Dendritic cell treated with granulocyte-macrophage colony-stimulating factor and Interleukin-4, amounts not matched to agents 40 ng/mL and 50 ng/mL, for 4 days (primary cell): ENCODE data around the gene PRKG1.

Experiments
- H3K27ac Mint-ChIP-seq: one replicate; pipeline ENCODE4 v1.8.0; 2022; ENCODE audit warnings: mild to moderate bottlenecking, mixed read lengths
- H3K27me3 Mint-ChIP-seq: one replicate; pipeline ENCODE4 v1.8.0; 2022; ENCODE audit warnings: mild to moderate bottlenecking, mixed read lengths
- H3K36me3 Mint-ChIP-seq: one replicate; pipeline ENCODE4 v1.8.0; 2022; ENCODE audit warnings: low read depth, mixed read lengths
- H3K4me1 Mint-ChIP-seq: one replicate; pipeline ENCODE4 v1.8.0; 2022; ENCODE audit warnings: low read depth, mixed read lengths
- H3K4me3 Mint-ChIP-seq: one replicate; pipeline ENCODE4 v1.8.0; 2022; ENCODE audit warnings: mild to moderate bottlenecking, moderate library complexity, mixed read lengths
- H3K9me3 Mint-ChIP-seq: one replicate; pipeline ENCODE4 v1.8.0; 2022; ENCODE audit warnings: mixed read lengths
- intact Hi-C: fragments of 100-400 bp; cut with micrococcal nuclease; formaldehyde crosslinking; loops from one replicate; pipeline ENCODE4 v1.15.0; 2022

The PRKG1 gene

DNA sequence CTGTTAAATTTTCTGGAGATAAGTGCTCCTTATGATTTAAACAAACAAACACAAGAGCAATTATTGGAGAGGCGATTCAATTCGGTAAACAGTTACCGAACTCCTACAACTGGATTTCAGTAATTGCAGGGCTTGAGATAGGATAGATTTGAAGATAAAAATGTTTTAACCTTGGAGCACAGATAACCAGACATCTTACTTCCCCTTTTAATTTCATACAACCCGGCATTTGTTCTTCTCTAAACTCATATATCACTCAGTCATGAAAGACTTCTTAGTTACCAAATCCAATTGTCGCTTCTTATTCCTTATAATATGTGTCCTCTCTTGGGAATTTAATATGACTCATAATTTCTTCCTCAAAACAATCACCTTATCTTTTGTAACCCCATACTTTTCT lies 861.1 kb downstream of the PRKG1 start:
- Mint-ChIP-seq H3K27me3 (peaks cover 3% of the 10 kb centered on the region), H3K4me1 (no peaks in the 10 kb centered on the region), H3K4me3 (no peak overlapping the region)

DNA sequence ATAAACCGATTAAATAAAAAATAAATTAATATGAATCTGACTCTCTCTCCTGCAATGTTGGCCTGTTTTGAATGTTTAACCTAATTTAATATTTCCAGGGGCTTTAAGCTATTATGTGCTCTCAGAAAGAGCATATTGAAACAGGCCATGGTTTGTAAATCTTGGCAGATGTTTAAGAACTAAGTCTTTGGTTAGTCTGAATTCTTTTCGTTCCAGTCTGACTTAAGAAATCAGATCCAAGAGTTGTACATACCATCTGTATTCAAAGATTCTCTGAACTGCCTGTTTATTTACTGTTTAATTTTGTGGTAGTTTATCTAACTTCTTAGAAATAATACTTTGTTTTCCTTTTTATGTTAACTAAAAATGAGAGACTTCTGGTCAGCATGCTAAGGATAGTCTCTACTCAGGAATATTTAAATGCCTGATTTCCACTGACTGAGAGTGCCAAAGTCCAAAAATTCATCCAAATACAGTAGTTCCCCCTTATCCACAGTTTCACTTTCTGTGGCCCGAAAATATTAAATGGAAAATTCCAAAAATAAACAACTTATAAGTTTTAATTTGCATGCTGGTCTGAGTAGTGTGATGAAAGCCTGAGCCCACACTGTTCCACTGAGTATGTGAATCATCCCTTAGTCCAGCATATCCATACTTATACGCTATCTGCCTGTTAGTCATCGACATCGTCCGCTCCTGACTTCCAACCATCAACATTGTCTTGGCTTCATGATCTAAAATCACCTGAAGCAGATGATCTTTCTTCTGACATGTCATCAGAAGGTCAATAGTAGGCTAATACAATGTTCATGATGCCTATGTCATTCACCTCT lies 863.2 kb downstream of the PRKG1 start:
- Mint-ChIP-seq H3K9me3 (no peaks in the 10 kb centered on the region), H3K4me1 (no peaks in the 10 kb centered on the region), H3K27ac (no peak overlapping the region), H3K27me3 (peaks cover 3% of the 10 kb centered on the region), H3K4me3 (no peak overlapping the region), H3K36me3 (no peaks in the 10 kb centered on the region)
- intact Hi-C loops = no loop called here

More for the DNA sequence above, 861.1 kb downstream of the PRKG1 start:
- H3K36me3 Mint-ChIP-seq = no peaks in the 10 kb centered on the region
- intact Hi-C loops = no loop called here
- H3K27ac Mint-ChIP-seq = no peak overlapping the region
- no peaks in the 10 kb centered on the region for H3K9me3 Mint-ChIP-seq

DNA sequence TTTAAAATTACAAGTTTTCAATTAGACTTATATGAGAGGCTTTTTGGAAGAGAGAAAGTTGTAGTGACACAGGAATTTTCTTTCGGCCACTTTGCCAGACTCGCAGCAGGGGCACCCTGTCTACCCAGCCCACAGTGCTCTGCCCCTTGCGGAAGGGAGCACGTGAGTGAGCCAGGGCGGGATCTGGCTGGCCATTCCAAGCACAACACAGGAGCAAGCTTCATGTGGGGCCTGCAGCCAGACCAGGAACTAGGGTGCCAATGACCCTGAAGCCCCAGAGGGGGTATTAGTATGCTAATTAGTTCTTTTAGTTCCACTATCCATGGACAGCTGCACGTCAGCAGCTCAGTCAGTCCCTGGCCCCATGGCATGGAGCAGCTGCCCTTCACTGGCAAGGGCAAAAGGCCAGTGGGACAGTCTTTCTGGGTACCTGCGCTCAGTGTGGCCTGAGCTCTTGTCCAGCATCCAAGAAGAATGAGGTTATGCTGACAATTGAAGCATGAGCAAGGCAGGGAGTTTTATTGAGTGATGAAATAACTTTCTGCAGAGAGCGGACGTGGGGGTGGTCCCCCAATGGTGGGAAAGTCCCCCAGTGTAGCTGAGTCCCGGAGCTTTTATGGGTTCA lies 876.2 kb downstream of the PRKG1 start:
- Mint-ChIP-seq H3K9me3 (peaks cover 22% of the 10 kb centered on the region), H3K27ac (no peak overlapping the region), H3K4me3 (no peak overlapping the region), H3K27me3 (no peaks in the 10 kb centered on the region), H3K36me3 (no peaks in the 10 kb centered on the region), H3K4me1 (no peaks in the 10 kb centered on the region)
- intact Hi-C loops = no loop called here

DNA sequence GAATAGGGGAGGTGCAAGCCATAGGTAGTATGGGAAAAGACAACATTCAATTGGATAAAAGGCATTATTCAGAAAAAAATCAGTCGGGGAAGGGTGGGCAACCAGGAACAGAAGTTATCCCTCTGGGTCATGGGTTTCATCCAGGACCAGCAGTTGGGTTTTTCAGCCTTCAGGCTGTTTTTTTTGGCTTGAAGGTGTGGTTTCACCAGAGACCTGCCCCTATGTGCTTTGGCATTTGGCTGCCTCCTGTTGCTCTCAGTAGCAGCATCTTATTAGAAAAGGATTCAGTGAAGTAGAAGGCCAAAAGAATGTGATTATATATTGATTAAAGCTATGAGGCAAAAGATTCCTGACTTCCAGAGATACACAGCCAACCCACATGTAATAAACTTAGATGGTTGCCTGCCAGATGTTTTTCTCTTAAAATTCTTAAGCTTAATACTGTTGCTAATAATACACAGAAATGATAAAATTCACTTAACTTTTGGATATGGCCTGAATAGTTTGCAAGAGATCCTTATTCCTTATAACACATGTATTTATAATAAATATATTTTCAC lies 876.8 kb downstream of the PRKG1 start:
- no peaks in the 10 kb centered on the region for H3K27me3 Mint-ChIP-seq
- no peaks in the 10 kb centered on the region for H3K4me1 Mint-ChIP-seq
- H3K36me3 Mint-ChIP-seq = no peaks in the 10 kb centered on the region
- no peak overlapping the region for H3K27ac Mint-ChIP-seq
- no peak overlapping the region for H3K4me3 Mint-ChIP-seq
- intact Hi-C loops = no loop called here
- peaks cover 17% of the 10 kb centered on the region for H3K9me3 Mint-ChIP-seq

DNA sequence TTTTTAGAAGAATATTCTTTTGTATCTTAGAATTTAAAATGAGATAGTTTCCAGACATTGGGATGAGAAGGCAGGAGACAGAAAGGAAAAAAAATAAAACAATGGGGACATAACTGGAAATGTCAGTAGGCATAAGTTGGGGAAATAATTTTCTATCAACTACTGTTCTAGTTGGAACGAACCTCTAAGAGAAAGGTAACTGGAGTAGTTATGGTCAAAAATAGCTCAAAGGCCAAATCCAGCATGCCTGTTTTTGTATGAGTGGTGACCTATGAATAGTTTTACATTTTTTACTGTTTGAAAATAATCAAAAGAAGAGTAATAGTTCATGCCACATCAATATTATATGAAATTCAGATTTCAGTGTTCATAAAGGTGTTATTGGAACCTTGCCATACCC lies 877.3 kb downstream of the PRKG1 start:
- intact Hi-C loops = no loop called here
- no peaks in the 10 kb centered on the region for H3K27me3 Mint-ChIP-seq
- no peaks in the 10 kb centered on the region for H3K36me3 Mint-ChIP-seq
- no peak overlapping the region for H3K4me3 Mint-ChIP-seq
- H3K4me1 Mint-ChIP-seq = no peaks in the 10 kb centered on the region
- H3K9me3 Mint-ChIP-seq = peaks cover 12% of the 10 kb centered on the region
- H3K27ac Mint-ChIP-seq = no peak overlapping the region

DNA sequence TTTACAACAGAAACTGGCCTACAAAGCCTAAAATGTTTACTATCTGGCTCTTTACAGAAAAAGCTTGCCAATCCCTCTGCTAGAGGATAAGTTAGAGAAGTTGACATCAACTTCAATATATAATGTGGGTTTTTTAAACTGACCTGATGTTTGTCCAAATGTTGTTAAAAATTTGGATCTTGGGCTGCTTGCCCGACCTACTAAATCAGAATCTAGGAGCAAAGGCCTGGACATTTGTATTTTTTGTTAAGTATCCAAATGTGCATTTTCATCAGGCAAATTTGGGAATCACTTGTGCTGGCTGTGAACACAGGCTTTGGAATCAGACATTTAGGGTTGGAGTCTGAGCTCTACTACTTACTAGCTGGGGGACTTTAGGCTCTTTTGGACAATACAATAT lies 877.8 kb downstream of the PRKG1 start:
- H3K4me3 Mint-ChIP-seq = no peak overlapping the region
- no peaks in the 10 kb centered on the region for H3K4me1 Mint-ChIP-seq
- no peaks in the 10 kb centered on the region for H3K36me3 Mint-ChIP-seq
- H3K27ac Mint-ChIP-seq = no peak overlapping the region
- intact Hi-C loops = no loop called here
- peaks cover 8% of the 10 kb centered on the region for H3K9me3 Mint-ChIP-seq
- no peaks in the 10 kb centered on the region for H3K27me3 Mint-ChIP-seq

DNA sequence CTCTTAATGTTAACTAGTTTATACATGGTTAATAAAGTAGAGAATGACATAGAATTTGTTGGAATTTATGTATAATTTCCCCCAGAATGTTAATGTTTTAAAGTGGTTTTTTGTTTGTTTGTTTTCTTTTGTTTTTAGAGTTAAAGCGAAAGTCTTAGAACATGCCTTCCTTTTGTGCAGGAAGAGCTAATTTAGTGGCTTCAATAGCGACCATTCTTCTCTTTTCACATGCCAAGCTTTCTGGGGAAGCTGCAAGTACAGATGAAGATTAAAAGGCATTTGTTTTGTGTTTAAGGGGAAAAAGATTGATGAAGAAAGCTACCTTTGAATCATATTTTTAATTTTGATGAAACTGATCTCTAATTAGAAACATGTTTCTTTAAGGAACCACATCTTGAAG lies 881.4 kb downstream of the PRKG1 start:
- H3K27ac Mint-ChIP-seq = no peak overlapping the region
- no peaks in the 10 kb centered on the region for H3K4me1 Mint-ChIP-seq
- H3K27me3 Mint-ChIP-seq = no peaks in the 10 kb centered on the region
- intact Hi-C loops = loop anchor here (5.0 kb wide), 1 partner anchor 948 kb away; no protein-coding TSS in a partner anchor
- H3K4me3 Mint-ChIP-seq = no peak overlapping the region
- no peaks in the 10 kb centered on the region for H3K9me3 Mint-ChIP-seq
- no peaks in the 10 kb centered on the region for H3K36me3 Mint-ChIP-seq

DNA sequence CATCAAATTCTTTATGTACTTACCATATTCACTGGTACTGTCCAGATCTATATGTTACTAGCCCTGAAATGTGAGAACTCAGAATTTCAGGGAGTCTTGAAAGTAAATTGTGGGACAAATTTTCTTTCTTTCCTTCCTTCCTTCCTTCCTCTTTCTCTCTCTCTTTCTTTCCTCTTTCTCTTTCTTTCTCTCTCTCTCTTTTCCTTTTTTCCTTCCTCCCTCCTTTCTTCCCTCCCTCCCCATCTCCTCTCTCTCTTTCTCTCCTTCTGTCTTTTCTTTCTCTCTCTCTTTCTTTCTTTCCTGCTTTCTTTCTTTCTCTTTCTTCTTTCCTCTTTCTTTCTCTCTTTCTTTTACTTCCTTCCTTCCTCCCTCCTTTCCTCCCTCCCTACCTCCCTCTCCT lies 882.5 kb downstream of the PRKG1 start:
- intact Hi-C loops = loop anchor here (5.0 kb wide), 1 partner anchor 950 kb away; no protein-coding TSS in a partner anchor
- no peak overlapping the region for H3K4me3 Mint-ChIP-seq
- H3K27me3 Mint-ChIP-seq = no peaks in the 10 kb centered on the region
- H3K27ac Mint-ChIP-seq = no peak overlapping the region
- no peaks in the 10 kb centered on the region for H3K9me3 Mint-ChIP-seq
- H3K4me1 Mint-ChIP-seq = no peaks in the 10 kb centered on the region
- H3K36me3 Mint-ChIP-seq = no peaks in the 10 kb centered on the region

DNA sequence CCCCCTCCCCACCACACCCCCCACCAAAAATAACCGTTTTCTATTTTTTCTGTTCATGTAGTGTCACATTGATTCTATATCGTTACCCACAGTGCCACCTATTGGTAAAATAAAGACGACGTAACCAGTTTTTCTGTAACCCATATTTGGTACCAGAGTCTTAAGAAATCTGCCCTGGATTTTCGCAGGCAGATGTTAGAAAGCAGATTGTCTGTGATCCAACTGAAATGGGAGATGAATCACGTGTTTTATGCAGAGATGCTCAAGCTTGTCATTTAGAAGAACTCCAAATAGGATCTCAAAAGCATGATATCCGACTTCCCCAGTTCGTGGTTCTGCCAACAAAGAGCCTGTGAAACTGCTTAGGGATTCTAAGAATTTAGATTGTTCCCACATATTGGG lies 886.2 kb downstream of the PRKG1 start:
- intact Hi-C loops = loop anchor here (1.0 to 2.0 kb wide), 2 partner anchors 571 to 898 kb away; no protein-coding TSS in a partner anchor
- Mint-ChIP-seq H3K36me3 (no peaks in the 10 kb centered on the region), H3K4me3 (no peak overlapping the region)

DNA sequence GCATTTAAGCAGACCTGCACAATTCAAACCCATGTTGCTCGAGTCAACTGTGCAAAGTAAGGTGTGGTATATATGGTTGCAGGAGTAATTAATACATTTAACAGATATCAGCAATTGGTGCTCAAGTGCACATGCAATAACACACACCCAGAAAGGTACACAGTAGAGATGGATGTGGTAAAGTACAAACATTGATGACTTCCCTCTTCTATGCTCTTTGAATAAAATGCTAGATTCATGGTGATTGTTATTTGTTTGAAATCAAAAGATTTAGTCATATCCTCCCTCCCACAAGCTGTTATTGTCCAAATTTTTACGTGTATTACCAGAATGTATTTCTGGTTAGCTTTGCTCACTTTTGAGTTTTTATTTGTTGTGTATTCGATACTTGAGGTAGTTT lies 887.1 kb downstream of the PRKG1 start:
- no peaks in the 10 kb centered on the region for H3K27me3 Mint-ChIP-seq
- no peak overlapping the region for H3K4me3 Mint-ChIP-seq
- intact Hi-C loops = loop anchor here (2.0 kb wide), 1 partner anchor 899 kb away; no protein-coding TSS in a partner anchor
- no peaks in the 10 kb centered on the region for H3K4me1 Mint-ChIP-seq
- H3K27ac Mint-ChIP-seq = no peak overlapping the region
- no peaks in the 10 kb centered on the region for H3K36me3 Mint-ChIP-seq
- no peaks in the 10 kb centered on the region for H3K9me3 Mint-ChIP-seq

More for the DNA sequence above, 886.2 kb downstream of the PRKG1 start:
- H3K4me1 Mint-ChIP-seq = no peaks in the 10 kb centered on the region
- H3K27ac Mint-ChIP-seq = no peak overlapping the region
- no peaks in the 10 kb centered on the region for H3K27me3 Mint-ChIP-seq
- no peaks in the 10 kb centered on the region for H3K9me3 Mint-ChIP-seq

DNA sequence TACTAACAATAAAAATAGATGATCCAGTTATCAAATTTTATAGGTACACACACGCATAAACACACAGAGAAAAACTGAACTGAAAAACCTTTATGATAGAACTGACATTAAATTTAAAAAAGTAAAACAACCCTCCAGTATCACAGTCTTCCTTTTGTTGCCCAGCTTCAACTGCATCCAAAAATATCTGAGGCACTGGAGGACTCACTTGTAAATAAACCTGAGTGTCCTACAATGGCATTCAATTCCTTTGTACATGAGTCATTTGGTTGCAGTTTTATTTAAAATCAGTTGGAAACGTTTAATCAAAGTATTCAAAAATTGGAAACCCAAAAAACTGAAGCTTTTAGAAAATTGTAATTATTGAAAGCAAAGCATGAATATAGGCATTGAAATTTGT lies 890.3 kb downstream of the PRKG1 start:
- H3K27ac Mint-ChIP-seq = no peak overlapping the region
- no peaks in the 10 kb centered on the region for H3K4me1 Mint-ChIP-seq
- intact Hi-C loops = no loop called here
- H3K9me3 Mint-ChIP-seq = no peaks in the 10 kb centered on the region
- no peaks in the 10 kb centered on the region for H3K36me3 Mint-ChIP-seq
- H3K4me3 Mint-ChIP-seq = no peak overlapping the region
- no peaks in the 10 kb centered on the region for H3K27me3 Mint-ChIP-seq

DNA sequence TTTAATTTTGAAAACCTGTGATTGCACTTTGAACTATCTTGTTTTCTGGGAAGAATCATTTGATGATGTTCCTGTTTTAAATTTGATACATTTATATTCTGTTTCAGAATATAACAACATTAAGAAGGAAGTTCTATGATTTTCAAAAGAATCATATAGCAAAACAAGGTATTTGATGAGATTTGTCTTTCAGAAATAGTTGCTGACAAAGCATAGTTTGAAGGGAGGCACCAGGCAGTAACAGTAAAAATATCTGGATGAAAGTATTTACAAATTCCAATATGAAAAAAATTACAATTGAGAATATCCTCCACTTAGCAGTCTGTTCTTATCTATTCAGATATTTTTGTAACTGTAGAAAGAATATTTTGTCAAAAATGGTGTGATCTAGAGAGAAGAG lies 891.2 kb downstream of the PRKG1 start:
- no peak overlapping the region for H3K4me3 Mint-ChIP-seq
- no peaks in the 10 kb centered on the region for H3K27me3 Mint-ChIP-seq
- H3K4me1 Mint-ChIP-seq = no peaks in the 10 kb centered on the region
- intact Hi-C loops = no loop called here
- no peaks in the 10 kb centered on the region for H3K36me3 Mint-ChIP-seq
- no peaks in the 10 kb centered on the region for H3K9me3 Mint-ChIP-seq
- H3K27ac Mint-ChIP-seq = no peak overlapping the region

DNA sequence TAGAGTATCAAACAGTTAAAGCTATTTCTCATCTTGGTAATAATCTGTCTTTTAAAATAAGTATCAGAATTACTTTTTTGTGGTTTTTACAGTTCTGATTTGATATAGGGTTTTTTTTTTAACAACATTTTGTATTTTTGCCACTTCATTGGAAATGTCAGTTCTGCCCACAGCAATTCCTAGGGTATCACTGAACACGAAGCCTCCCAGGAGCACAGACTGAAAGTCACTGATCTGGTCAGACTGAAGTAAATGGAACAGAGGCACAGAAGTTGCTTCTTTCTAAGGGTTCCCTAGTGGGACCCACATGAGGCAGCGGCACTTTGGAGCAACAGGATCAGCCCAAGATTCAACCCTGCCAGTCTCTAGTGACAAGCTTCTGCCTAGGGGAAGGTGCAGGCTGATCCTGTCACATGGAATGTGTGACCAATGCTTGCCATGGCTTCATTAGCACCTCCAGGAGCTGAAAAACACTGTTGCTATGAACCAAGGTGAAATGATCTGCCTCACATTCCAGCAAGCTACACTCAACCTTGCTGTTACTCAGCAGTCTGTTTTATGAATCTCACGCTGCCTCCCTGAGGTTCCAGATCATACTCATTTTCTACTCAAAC lies 898.6 kb downstream of the PRKG1 start:
- Mint-ChIP-seq H3K4me1 (no peaks in the 10 kb centered on the region), H3K4me3 (no peak overlapping the region), H3K9me3 (no peaks in the 10 kb centered on the region), H3K27ac (no peak overlapping the region), H3K36me3 (no peaks in the 10 kb centered on the region), H3K27me3 (no peaks in the 10 kb centered on the region)
- intact Hi-C loops = no loop called here

DNA sequence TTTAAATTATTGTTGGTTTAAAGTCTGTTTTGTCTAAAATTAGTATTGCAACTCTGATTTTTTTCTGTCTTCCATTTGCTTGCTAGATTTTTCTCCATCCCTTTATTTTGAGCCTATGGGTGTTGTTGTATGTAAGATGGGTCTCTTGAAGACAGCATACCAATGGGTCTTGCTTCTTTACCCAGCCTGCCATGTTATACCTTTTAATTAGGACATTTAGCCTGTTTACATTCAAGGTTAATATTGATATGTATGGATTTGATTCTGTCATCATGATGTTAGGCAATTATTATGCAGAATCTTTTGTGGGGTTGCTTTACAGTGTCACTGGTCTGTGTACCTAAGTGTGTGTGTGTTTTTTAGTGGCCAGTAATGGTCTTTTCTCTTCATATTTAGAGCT lies 906.5 kb downstream of the PRKG1 start:
- intact Hi-C loops = no loop called here
- H3K27me3 Mint-ChIP-seq = no peaks in the 10 kb centered on the region
- no peaks in the 10 kb centered on the region for H3K36me3 Mint-ChIP-seq
- peaks cover 42% of the 10 kb centered on the region for H3K9me3 Mint-ChIP-seq
- H3K4me3 Mint-ChIP-seq = no peak overlapping the region
- no peak overlapping the region for H3K27ac Mint-ChIP-seq
- H3K4me1 Mint-ChIP-seq = no peaks in the 10 kb centered on the region
